ENCODE measurements around the gene TMEM135.

Gene TMEM135

DNA sequence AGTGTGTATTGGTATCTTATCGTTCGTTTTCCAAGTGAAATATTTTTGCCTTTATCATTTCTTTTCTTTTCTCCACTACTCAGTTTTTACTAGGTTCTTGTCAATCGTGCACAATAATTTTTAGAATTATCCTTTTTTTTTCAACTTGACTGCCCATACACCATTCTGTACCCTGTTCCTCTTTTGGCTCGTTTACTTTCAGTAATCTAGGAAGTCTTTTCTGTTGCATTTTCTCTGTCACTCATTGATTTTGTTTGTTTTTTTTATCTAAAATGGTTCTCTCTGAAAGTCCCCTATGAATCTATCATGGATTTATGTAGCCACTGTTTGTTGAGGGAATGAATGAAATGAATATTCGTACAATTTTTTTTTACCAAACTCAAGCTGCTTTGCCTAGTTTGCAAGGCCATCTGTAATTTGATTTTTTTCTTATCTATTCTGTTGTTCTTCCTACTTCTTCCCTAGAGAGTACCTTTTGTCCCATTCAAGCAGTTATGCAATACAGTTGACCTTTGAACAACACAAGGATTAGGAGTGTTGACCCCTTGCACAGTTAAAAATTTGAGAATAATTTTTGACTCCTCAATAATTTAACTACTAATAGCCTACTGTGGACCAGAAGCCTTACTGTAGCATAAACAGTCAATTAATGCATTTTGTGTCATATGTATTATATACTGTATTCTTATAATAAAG, 166.3 kb downstream of the TMEM135 start:
- no peak for DNase-seq

DNA sequence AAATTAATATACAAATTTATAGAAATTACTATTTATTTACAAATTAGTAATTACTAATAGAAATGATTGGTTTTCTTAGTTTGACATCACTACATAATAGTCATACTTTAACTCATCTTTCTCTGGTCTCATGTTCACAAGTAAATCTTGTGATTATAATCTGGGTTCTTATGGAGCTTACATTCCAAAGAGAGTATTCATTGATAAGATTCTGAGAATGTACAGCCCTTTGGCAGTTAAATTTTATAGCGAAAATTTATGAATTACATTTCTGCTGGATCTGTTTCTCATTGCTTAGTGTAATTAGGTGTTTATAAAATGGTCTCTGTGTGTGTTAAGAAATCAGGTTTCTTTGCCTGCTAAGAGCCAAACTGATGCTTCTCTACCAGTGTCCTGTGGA, 175.2 kb downstream of the TMEM135 start:
- DNase-seq = no peak

DNA sequence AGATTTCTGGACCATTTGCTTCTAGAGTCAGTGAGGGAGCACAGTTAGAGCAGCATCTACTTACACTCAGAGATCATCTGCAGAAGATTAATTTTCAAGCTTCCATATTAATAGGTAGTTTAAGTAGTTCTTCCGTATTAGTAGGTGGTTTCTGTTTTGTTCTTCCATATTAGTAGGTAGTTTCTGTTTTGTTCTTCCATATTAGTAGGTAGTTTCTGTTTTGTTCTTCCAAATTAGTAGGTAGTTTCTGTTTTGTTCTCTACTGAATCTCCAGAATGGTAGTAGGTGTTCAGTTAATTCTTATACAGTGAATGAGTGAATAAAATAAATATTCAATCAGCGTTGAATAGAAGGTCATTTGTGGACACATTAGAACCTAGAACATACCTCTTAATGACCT, 175.7 kb downstream of the TMEM135 start:
- DNase-seq = no peak

DNA sequence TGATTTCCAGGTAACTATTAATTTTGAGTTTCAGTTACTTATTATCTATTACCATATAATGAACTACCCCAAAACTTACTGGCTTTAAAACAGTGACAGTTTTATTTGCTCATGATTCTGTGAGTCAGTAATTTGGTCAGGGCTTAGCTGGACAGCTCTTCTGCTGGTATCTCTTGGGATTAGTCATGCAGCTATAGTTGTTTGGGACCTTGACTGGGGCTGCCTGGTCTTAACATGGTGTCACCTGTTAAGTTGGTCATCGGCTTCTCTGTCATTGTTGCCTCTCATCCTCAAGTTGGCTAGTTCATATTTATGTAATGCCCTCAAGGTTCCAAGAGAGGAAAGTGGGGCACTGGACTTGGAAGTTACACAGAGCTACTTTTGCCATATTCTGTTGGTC, 177.5 kb downstream of the TMEM135 start:
- no peak for DNase-seq

DNA sequence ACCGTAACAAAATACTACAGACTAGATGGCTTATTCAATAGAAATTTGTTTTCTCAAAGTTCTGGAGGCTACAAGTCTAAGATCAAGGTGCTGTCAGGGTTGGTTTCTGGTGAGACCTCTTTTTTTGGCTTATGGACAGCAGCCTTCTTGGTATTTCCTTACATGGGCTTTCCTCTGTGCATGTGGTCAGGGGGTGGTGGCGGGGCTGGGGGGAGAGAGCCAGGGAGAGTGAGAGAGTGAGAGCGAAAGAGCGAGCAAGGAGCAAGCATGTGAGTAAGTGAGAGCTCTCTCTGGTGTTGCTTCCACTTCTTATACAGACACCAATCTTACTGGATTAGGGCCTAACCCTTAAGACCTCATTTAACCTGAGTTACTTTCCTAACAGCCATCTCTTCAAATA, 181.5 kb downstream of the TMEM135 start:
- DNase-seq = no peak

DNA sequence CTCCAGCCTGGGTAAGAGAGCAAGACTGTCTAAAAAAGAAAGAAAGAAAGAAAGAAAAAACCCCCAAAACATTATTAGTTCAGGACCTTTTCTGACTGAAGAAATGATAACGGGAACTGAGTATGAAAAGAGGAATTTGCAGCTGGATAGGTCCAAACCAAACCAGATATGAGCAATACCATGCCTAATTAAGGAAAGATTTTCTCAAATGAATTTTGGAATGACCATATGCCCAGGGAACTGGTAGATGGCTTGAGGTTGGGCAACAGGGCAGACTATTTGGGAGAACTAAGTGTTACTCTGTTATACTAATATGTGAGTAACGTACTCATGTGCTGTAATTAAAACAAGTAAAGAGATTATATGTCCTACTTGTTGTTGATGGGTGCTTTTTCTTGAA, 186.1 kb downstream of the TMEM135 start:
- no peak for DNase-seq

DNA sequence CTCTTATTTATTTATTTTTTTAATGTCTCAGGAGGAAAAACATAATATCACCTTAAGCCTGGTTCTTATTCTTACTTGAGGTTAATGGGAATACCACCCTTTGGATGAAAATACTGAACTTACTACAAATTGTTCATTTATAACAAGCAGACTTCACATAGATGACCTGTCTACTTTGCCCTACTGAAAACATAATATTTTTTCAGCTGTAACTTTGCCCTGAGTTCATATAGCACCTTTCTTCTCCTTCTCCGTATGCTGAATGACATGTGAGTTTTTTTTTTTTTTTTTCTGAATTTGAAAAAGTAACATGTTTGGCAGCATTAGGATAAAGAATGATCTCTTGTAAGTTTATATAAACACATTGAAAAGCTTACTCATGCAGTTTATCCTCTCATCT, 186.8 kb downstream of the TMEM135 start:
- DNase-seq = no peak

DNA sequence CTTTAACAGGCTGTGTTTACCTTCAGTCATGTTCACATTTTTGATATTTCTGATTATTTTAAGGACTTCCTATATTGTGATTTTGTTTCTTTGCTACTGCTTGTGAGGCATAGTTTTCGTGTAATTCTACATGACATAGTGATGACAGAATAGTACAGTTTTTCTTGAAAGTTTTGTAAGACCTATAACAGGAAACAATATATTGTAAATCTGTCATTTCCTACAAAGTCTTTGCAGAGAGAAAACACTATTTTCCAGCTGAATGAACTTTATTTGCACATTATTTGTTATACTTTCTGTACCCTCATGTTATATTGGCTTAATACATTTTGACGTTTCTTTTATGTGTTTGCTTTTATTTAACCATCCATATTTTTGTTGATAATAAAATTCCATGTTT, 191.1 kb downstream of the TMEM135 start:
- DNase-seq = no peak

DNA sequence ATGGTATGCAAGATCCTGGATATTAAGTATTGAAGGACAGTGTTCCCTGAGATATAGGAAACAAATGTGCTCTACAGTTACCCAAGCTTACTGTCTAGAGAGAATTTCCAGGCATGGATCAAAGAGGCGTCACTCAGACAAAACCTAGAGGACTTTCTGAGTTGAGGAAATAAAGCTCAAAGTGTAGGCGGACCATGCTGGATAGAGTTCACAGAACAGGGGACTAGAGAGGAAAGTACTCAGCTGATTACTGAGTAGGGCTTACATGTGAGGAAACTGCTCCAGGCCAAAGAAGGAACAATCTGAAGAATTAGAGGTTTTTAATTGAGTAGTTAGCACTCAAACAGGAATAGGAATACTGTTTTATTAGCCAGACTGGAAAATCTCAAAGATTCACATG, 193.3 kb downstream of the TMEM135 start:
- no peak for DNase-seq

DNA sequence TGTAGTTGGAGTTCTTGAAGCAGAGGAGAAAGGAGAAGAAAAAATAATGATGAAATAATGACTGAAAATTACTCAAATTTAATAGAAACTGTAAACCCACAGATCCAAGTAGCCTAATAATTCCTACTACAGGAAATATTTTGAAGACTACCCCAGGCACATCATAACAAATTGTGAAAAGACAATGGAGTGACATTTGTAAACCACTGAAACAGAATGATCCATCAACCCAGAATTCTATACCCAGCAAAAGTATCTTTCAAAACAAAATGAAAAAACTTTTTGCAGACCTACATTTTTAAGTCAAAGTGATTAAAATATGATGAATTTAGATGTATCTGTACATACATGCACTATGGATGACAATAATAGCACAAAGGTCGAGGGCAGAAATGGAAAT, 194.6 kb downstream of the TMEM135 start:
- no peak for DNase-seq

DNA sequence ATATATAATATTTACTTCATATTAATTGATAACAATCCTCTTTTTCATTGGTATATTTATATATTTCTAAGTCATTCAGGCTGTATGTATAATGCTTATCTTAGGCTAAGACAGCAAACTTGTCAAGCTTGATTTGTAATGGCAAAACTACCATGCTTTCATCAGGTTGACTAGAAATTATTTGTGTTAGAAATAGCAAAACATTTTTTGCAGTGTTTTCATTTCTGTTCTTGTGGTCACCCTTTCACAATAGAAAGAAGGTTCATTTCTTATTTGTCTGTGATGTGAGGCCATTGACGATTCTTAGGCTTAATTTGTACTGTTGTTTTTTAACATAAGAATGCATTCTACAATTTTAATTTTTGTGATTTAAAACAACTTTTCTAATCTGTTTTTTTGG, 197.6 kb downstream of the TMEM135 start:
- DNase-seq = no peak

DNA sequence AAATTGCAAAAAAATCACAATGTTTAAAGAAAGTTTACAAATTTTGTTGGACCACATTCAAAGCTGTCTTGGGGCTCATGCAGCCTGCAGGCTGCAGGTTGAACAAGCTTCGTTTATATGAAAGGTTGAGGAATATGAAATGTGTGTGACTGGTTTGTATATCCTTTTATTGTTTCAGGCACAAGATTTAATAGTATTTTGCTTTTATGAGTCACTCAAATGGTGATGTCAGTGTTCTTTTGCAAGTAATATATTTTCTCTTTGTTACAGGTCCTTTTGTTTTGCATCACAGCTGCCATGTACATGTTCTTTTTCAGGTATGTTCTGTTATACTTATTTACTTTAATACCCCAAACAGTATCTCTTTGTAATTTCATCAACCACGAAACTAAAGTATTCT, 198.6 kb downstream of the TMEM135 start:
- no peak for DNase-seq

DNA sequence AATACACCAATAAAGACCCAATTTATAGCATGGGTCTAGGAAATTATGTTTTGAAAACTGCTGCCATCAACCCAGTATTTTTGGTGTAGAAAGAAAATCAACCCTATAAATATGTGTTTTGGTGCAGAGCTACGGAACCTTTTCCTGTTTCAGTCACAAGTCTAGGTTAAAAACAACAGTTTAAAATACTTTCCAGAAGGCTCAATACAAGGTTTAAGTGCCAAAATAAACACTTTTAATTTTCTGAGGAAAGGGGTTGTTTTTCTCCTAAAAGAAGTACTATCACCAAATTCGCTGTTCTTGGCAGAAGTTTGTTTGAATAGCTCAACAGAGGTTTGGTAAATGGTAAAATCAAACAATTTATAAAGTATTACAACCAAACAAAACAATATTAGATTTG, 201.3 kb downstream of the TMEM135 start:
- DNase-seq = no peak

DNA sequence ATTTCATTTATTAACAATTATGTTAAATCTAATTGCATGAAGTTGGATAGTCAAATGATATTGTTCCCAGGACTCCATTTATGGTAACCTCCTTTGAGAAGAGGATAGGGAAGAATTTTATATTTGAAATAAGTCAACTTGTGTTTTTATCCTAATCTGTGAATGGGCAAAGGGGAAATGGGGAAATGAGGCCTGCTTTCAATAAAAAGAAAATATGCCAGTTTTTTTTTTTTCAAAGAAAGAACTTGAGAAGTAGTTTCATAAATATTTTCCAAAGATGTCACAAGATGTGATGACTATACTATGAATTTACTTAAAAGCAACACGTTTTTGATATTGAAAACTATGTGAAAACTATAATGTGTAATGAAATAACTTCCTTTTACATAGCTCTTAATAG, 201.8 kb downstream of the TMEM135 start:
- no peak for DNase-seq

DNA sequence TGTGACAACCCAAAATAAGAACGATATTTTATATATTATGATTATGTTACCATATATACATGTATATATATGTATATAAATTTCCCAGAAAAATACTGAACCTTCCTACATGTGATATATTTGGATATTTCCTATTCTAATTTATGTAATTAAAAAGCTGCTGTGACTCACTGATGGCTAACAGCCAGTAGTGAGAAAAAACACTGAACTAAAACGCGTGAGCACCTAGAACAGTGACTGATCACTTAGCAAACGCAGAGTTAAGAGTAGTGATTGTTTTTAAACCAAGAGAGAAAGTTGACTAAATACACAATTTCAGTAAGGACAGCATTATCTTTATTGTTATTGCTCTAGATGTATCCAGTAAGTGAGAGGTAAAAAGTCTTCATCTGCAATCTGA, 213.8 kb downstream of the TMEM135 start:
- no peak for DNase-seq

DNA sequence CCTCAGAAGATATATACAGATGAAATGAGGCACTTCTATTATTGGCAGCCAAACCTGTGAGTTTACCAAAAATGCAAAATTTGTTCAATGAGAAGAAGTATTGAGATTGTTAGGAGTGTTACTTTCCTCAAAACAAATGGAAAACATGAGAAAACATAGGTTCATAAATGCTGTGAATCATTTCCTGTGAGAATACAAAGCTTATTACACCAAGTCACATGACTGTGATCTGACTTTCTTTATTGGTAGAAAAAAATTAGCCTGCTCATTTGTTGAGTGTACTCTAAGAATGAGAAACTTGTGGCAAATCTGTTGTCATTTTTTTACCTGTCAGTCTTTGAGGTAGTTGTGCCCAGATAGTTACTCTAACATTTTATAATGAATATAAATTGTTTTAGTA, 215.1 kb downstream of the TMEM135 start:
- no peak for DNase-seq

DNA sequence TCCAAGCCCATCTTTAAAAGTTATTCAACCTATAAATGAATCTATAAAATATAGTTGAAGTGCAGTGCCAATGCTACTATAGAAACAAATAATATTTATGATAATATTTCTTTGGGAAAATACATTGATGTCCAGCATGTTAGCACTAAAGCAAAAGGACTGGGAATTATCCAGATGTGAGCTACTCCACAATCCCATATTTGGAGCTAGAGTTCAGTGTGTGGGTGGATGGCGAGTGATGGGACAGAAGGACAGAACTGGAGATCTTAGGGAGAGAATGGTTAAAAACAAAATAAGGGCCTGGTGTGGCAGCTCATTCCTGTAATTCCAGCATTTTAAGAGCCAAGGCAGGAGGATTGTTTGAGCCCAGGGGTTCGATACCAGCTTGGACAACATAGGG, 216.8 kb downstream of the TMEM135 start:
- DNase-seq = no peak

DNA sequence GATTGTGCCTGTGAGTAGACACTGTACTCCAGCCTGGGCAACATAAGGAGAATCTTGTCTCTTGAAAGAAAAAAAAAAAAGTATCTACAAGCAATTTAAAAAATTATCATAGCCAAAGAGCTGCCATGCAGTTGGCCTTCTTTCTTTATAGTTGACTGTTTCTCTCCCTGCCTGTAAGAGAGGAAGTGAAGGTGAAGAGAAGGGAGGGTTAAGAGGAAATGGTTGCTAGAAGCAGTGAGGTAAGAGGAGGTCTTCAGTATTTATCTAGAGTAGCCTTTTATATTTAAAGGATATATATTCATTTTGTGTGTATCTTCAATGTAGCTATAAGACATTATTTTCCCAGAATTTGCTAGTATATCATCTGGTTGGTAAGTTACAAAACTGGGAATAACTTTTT, 217.9 kb downstream of the TMEM135 start:
- DNase-seq = no peak

DNA sequence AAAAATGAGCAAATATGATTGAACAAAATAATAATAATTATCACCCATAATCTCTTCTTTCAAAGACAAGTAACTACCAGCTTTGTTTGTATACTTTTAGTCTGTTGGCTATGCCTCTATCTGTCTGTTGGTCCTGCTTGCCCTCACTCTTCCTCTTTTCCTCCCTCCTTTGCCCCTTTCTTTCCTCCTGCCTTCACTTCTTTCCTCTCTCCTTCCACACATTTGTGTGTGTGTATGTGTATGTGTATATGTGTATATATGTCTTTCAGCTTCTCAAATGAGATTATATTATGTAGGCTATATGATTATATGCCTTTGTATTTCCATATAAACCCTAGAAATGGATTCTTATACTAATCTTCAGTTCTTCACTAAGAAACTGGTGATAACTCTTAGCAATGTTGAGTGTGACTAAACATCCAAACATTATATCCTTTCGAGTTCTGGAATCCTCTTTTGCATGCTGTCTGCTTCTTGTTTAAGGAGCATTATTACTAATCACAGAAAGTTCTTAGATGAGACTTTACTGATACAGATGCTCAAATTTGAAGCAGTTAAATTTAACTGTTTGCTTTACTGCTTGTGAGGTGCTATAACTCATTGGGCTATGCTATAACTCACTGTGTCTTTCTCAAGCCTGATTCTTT, 219.1 kb downstream of the TMEM135 start:
- DNase-seq = no peak

DNA sequence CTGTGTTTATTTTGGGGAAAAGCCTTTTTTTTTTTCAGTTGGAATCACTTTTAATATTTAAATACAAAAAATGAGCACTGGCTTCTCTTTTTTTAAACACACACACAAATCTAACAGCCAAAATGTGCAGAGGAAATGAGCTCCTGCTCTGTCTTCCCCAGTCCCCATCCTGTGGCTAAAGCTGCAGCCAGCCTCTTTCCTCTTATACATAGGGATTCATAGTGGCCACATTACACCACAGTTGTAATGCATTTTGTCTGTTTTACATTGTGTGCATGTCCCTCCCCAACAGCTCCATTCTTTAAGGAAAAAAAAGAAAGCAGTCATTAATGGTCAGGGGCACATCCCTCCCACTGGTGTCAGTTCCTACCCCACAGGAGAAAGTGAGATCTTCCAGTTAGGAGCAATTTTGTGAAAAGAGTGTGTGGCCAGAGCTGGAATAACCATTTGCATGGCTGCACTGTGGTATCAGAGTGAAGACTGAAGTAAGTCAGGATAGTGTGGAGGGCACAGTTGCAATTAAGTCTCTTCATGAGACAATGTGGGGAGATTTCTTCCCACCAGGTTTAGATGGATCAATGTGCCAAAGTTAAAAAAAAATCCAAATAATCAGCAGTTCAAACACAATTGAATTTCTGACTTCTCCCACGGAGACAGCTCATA, 220.6 kb downstream of the TMEM135 start:
- DNase-seq = no peak

DNA sequence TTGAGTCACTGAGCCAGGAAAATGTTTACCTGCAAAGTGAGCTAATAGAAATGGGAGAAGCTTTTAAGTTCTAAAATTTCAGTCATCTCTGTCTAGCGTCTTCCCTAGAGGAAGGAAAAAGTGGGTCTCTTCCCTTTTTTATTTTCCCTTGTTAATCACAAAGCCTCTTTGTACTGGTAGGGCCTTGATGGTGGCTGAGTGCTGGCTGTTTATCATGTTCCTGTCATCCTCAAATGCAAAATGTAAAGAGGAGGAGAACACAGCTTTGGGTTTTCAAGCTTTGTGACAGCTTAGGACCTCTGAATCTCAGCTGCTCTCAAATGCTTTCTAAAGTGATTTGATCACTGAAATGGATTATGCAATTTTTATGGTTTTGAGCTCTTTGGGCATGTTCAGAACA, 222.0 kb downstream of the TMEM135 start:
- DNase-seq = peak; percentile 42

DNA sequence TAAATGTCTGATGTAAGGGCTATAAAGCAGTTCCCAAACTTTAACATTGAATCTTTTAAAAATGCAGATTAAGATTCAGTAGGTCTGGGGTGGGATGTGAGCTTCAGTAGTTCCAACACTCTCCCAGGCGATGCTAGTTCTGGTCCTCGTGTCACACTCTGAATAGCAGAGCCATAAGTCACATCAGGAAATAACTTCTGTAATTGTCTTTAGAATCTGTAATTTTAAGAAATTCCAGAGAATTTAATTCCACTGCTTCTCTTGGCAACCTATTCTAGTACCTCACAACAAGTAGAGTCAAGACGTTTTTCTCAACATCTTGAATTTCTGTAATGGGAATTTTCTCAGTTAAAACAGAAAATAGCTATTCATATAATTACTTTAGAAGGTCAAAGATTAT, 223.1 kb downstream of the TMEM135 start:
- DNase-seq = no peak

DNA sequence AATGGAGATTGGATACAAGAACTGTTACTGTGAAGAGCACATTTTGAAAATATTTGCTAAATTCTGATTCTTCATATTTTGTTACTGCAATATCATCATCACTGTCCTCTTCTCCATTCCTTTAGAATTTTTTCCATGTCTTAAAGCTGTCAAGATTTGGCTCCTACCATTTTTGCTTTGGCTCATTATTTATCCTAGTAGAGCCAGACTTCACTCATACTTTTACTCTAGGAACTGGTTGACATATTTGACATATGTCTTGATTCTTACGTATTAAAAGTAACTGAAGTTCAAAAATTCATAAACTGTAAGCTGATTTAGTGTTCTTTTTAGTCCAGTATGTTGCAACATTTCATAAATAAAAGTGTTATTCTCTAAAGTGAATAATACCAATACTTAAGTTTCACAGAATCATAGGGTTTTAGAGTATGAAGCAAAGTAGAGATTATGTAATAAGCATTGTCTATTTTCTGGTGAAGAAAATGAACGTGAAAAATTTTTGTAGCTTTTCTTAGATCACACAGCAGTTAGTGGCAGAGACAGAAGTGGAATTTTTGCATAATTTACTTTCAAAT, 225.6 kb downstream of the TMEM135 start:
- DNase-seq = no peak

DNA sequence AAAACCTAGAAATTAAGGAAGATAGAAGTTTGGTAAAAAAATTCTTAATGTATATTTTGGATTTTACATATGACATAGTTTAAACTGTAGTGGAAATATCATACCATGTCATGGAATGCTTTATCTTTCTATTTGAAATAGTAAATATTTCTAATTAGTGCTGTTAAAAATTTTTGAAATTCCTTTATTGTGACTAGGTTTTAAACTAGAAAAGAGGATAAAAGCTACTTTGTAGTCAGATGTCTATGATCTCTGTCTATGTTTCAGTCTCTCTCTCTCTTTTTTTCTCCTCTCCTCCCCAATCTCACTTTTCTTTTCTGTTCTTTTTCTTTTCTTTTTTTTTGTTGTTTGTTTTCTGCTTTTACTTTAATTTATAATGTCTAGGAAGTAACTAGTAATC, 226.2 kb downstream of the TMEM135 start:
- DNase-seq = no peak
